ENCODE results near the gene NABP1.

Gene NABP1

DNA sequence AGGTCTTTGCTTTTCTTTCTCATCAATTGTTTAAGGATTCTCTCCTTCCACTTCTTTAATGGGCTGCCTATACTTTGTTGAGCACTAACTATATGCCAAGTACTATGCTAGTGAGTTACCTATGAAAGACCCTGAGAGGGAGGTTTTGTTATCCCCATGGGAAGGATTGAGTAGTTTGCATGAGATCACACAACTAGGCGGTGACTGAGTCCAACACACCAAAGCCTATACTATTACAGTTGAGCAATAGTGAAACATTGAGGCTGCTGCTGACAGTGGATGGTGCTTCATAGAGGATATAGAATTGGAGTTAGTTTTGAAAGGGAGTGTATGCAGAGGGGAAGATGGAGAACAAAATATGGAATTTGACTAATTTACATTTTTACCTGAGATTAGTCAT lies 15.8 kb downstream of the NABP1 start:
- TF ChIP-seq, protein P1, sequence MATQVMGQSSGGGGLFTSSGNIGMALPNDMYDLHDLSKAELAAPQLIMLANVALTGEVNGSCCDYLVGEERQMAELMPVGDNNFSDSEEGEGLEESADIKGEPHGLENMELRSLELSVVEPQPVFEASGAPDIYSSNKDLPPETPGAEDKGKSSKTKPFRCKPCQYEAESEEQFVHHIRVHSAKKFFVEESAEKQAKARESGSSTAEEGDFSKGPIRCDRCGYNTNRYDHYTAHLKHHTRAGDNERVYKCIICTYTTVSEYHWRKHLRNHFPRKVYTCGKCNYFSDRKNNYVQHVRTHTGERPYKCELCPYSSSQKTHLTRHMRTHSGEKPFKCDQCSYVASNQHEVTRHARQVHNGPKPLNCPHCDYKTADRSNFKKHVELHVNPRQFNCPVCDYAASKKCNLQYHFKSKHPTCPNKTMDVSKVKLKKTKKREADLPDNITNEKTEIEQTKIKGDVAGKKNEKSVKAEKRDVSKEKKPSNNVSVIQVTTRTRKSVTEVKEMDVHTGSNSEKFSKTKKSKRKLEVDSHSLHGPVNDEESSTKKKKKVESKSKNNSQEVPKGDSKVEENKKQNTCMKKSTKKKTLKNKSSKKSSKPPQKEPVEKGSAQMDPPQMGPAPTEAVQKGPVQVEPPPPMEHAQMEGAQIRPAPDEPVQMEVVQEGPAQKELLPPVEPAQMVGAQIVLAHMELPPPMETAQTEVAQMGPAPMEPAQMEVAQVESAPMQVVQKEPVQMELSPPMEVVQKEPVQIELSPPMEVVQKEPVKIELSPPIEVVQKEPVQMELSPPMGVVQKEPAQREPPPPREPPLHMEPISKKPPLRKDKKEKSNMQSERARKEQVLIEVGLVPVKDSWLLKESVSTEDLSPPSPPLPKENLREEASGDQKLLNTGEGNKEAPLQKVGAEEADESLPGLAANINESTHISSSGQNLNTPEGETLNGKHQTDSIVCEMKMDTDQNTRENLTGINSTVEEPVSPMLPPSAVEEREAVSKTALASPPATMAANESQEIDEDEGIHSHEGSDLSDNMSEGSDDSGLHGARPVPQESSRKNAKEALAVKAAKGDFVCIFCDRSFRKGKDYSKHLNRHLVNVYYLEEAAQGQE (IDR thresholded peaks at IDR 0.05; ENCODE audit: low read depth): no peak
- 0 out of 2 replicates have a peak, but pooled peaks have one; percentile 4 for TF ChIP-seq CEBPB (IDR thresholded peaks at IDR 0.05)

DNA sequence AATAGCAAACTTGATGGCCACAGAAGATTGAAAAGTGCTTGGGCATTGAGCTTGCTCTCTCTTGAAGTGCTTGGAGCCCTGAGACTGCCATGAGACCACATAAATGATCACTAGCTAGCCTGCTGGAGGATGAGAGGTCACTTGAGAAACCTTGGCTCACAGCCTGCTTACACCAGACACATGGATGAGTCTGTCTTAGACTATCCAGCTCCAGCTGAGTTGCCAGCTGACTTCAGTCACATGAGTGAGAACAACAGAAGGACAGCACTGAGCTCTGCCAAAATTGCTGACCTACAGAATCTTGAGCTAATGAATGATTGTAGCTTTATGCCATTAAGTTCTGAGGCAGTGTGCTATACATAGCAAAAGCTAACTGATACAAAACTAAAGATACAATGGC lies 18.1 kb downstream of the NABP1 start:
- no peak for TF ChIP-seq CREB1 (IDR thresholded peaks at IDR 0.05; ENCODE audit: low read depth)
- TF ChIP-seq TCF12 (IDR thresholded peaks at IDR 0.05; ENCODE audit: low read depth): no peak
- no peak for TF ChIP-seq YY1 (IDR thresholded peaks at IDR 0.05; ENCODE audit: low read depth)
- no peak for TF ChIP-seq FOXM1 (IDR thresholded peaks at IDR 0.05; ENCODE audit: borderline replicate concordance, low read depth)
- no peak for TF ChIP-seq EGR1 (IDR thresholded peaks at IDR 0.05)
- TF ChIP-seq TEAD4 (IDR thresholded peaks at IDR 0.05): no peak
- no peak for TF ChIP-seq ZBTB7A (IDR thresholded peaks at IDR 0.05; ENCODE audit: low read depth)
- TF ChIP-seq, protein P2, sequence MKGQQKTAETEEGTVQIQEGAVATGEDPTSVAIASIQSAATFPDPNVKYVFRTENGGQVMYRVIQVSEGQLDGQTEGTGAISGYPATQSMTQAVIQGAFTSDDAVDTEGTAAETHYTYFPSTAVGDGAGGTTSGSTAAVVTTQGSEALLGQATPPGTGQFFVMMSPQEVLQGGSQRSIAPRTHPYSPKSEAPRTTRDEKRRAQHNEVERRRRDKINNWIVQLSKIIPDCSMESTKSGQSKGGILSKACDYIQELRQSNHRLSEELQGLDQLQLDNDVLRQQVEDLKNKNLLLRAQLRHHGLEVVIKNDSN (IDR thresholded peaks at IDR 0.05): no peak
- no peak for TF ChIP-seq EP300 (IDR thresholded peaks at IDR 0.05; ENCODE audit: borderline replicate concordance)
- TF ChIP-seq TAF1 (IDR thresholded peaks at IDR 0.05; ENCODE audit: low read depth): no peak

DNA sequence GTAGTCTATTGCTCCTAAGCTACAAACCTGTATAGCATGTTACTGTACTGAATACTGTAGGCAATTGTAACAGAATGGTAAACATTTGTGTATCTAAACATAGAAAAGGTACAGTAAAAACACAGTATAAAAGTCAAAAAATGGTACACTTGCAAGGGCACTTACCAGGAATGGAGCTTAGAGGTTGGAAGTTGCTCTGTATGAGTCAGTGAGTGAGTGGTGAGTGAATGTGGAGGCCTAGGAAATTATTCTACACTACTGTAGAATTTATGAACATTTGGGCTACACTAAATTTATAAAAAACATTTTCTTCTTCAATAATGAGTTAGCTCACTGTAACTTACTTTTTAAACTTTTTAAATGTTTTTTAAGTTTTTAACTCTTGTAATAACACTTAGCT lies 19.0 kb downstream of the NABP1 start:
- TF ChIP-seq, protein P3, sequence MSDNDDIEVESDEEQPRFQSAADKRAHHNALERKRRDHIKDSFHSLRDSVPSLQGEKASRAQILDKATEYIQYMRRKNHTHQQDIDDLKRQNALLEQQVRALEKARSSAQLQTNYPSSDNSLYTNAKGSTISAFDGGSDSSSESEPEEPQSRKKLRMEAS (IDR thresholded peaks at IDR 0.05): no peak
- no peak for TF ChIP-seq FOXM1 (IDR thresholded peaks at IDR 0.05; ENCODE audit: borderline replicate concordance, low read depth)

DNA sequence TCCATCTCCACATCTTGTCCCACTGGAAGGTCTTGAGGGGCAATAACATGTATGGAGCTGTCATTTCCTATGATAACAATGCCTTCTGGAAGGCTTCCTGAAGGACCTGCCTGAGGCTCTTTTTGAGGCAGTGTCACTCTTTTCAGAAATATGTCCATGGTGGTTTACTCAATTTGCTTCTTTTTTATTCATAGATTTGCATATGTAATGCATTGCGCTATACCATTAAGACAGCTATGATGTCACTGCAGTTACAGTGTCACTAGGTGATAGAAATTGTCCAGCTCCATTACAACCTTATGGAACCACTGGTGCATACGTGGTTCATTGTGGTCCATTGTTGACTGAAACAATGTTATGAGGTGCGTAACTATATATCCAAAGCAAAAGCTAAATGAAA lies 19.9 kb downstream of the NABP1 start:
- TF ChIP-seq, protein P1 (IDR thresholded peaks at IDR 0.05; ENCODE audit: low read depth): no peak
- TF ChIP-seq RAD21 (IDR thresholded peaks at IDR 0.05; ENCODE audit: low read depth) (no peak), TCF12 (IDR thresholded peaks at IDR 0.05; ENCODE audit: low read depth) (no peak), YY1 (IDR thresholded peaks at IDR 0.05; ENCODE audit: low read depth) (no peak), ZBTB7A (IDR thresholded peaks at IDR 0.05; ENCODE audit: low read depth) (no peak), TAF1 (IDR thresholded peaks at IDR 0.05; ENCODE audit: low read depth) (no peak), NFIC (IDR thresholded peaks at IDR 0.05) (no peak), FOXM1 (IDR thresholded peaks at IDR 0.05; ENCODE audit: borderline replicate concordance, low read depth) (no peak), EP300 (IDR thresholded peaks at IDR 0.05; ENCODE audit: borderline replicate concordance) (no peak), CEBPB (IDR thresholded peaks at IDR 0.05) (no peak), EGR1 (IDR thresholded peaks at IDR 0.05) (no peak), CREB1 (IDR thresholded peaks at IDR 0.05; ENCODE audit: low read depth) (no peak), TEAD4 (IDR thresholded peaks at IDR 0.05) (no peak)
- TF ChIP-seq, protein P2 (IDR thresholded peaks at IDR 0.05): no peak

DNA sequence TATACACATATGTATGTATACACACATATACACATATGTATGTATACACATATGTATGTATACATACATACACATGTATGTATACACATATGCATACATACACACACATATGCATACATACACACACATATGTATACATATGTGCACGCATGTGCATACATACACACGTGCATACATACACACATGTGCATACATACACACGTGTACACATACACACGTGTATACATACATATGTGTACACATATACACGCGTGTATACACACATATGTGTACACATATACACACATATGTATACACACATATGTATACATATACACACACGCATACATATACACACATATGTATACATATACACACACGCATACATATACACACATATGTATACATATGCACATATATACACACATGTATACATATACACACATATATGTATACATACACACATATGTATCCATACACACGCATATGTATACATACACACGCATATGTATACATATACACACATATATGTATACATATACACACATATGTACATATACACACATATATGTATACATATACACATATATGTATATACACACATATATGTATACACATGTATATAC lies 21.5 kb downstream of the NABP1 start:
- TF ChIP-seq TCF12 (IDR thresholded peaks at IDR 0.05; ENCODE audit: low read depth) (no peak), TAF1 (IDR thresholded peaks at IDR 0.05; ENCODE audit: low read depth) (no peak), EGR1 (IDR thresholded peaks at IDR 0.05) (no peak), NFIC (IDR thresholded peaks at IDR 0.05) (no peak), RAD21 (IDR thresholded peaks at IDR 0.05; ENCODE audit: low read depth) (no peak), TEAD4 (IDR thresholded peaks at IDR 0.05) (no peak), FOXM1 (IDR thresholded peaks at IDR 0.05; ENCODE audit: borderline replicate concordance, low read depth) (no peak), CREB1 (IDR thresholded peaks at IDR 0.05; ENCODE audit: low read depth) (no peak), YY1 (IDR thresholded peaks at IDR 0.05; ENCODE audit: low read depth) (no peak), ZBTB7A (IDR thresholded peaks at IDR 0.05; ENCODE audit: low read depth) (no peak), CEBPB (IDR thresholded peaks at IDR 0.05) (no peak), EP300 (IDR thresholded peaks at IDR 0.05; ENCODE audit: borderline replicate concordance) (no peak)
- TF ChIP-seq, protein P3 (IDR thresholded peaks at IDR 0.05): no peak
- TF ChIP-seq, protein P2 (IDR thresholded peaks at IDR 0.05): no peak
- TF ChIP-seq, protein P1 (IDR thresholded peaks at IDR 0.05; ENCODE audit: low read depth): no peak

Data from Ishikawa (cell line).